Measurements from ENCODE around the gene BICRAL. TPM values are rescaled to one million over a fixed set of nuclear protein-coding genes. Genes with fewer than 3 reads are reported as not detected.
A peak's percentile ranks its signal among the peaks of the same experiment; 100 is the strongest.

Gene BICRAL
- total and polyA plus RNA-seq, 4 donors: 1.7 to 6.8 (median 3.9) TPM

DNA sequence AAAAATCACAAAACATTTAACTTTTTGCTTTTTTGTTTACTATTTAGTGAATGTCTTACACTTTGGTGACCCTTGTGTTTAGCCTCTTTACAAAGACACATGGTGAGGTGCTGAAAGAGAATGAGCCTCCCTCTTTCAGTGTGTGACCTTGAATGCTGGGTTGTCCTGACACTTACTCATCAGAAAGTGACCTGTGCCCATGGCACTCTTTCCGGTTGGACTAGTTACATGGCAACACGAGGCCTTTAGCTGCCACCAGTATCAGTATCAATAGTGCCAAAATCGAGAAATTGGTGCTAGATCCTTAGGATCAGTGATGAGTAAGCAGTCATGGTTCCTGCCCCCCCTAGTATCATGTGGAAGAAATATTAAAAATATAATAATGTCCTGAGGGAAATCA is 95.8 kb downstream of the BICRAL start:
- H3K9me3 ChIP-seq (ENCODE audit: control insufficient read depth in 4 of 4, low read length in 3 of 4): no peaks in the 10 kb centered on the region
- H3K9ac ChIP-seq (ENCODE audit: low read depth in 1 of 2, low read length in 2 of 2): no peak overlapping the region
- H3K27ac ChIP-seq (ENCODE audit: low read depth in 1 of 2, low read length in 2 of 2): peak overlapping the region; percentile 31 to 58
- H3K27me3 ChIP-seq (ENCODE audit: control insufficient read depth in 4 of 4, insufficient read depth in 4 of 4, low read length in 3 of 4): no peaks in the 10 kb centered on the region
- no peak overlapping the region for H3K4me3 ChIP-seq (ENCODE audit: low read depth in 1 of 3, low read length in 3 of 3)
- peaks cover 4 to 19% (median 13%) of the 10 kb centered on the region in 4 donors for H3K4me1 ChIP-seq (ENCODE audit: control insufficient read depth in 4 of 4, insufficient read depth in 4 of 4, low read length in 3 of 4)
- TF ChIP-seq JUND (IDR thresholded peaks at IDR 0.05): no peak
- peak; percentile 54 to 57 for TF ChIP-seq HNF4A (conservative IDR thresholded peaks at IDR 0.05)
- peak in 1 of 2 donors; percentile 69 for TF ChIP-seq GABPA (IDR thresholded peaks at IDR 0.05 in 1 of 2, conservative IDR thresholded peaks at IDR 0.05 in 1 of 2)
- no peak for TF ChIP-seq EGR1 (IDR thresholded peaks at IDR 0.05; ENCODE audit: low read depth in 2 of 2)
- peak; percentile 38 for TF ChIP-seq MAX (IDR thresholded peaks at IDR 0.05)
- peak in 1 of 2 donors; percentile 13 for TF ChIP-seq RXRA (IDR thresholded peaks at IDR 0.05)
- peak; percentile 29 for TF ChIP-seq YY1 (IDR thresholded peaks at IDR 0.05)
- peak; percentile 23 for TF ChIP-seq SP1 (IDR thresholded peaks at IDR 0.05)
- WGBS: 32% methylated on average over 3 of the region's 3 CpGs
- H3K36me3 ChIP-seq (ENCODE audit: control insufficient read depth in 4 of 4, insufficient read depth in 3 of 4, low read depth in 1 of 4, low read length in 3 of 4): peaks cover 0 to 4% (median 0%) of the 10 kb centered on the region in 4 donors
- DNase-seq (ENCODE audit: low spot score): no peak

- H3K9ac ChIP-seq (ENCODE audit: low read depth in 1 of 2, low read length in 2 of 2): peak within 1 kb of the TSS; percentile 98 to 99
- H3K27me3 ChIP-seq (ENCODE audit: control insufficient read depth in 4 of 4, insufficient read depth in 4 of 4, low read length in 3 of 4): no peaks in the 10 kb centered on the region
- DNase-seq (ENCODE audit: low spot score): peak; percentile 82
- no peaks in the 10 kb centered on the region for H3K9me3 ChIP-seq (ENCODE audit: control insufficient read depth in 4 of 4, low read length in 3 of 4)
- H3K27ac ChIP-seq (ENCODE audit: low read depth in 1 of 2, low read length in 2 of 2): peak within 1 kb of the TSS; percentile 92 to 95
- H3K36me3 ChIP-seq (ENCODE audit: control insufficient read depth in 4 of 4, insufficient read depth in 3 of 4, low read depth in 1 of 4, low read length in 3 of 4): peaks cover 6 to 19% (median 17%) of the 10 kb centered on the region in 4 donors
- H3K4me3 ChIP-seq (ENCODE audit: low read depth in 1 of 3, low read length in 3 of 3): peak within 1 kb of the TSS; percentile 64 to 99 (median 94)
- peak in 1 of 2 donors; percentile 28 for TF ChIP-seq RAD21 (IDR thresholded peaks at IDR 0.05)
- TF ChIP-seq RXRA (IDR thresholded peaks at IDR 0.05): peak; percentile 13 to 21
- peak; percentile 11 to 43 for TF ChIP-seq JUND (IDR thresholded peaks at IDR 0.05)
- no peak for TF ChIP-seq HNF4G (IDR thresholded peaks at IDR 0.05)
- peak; percentile 44 for TF ChIP-seq SP1 (IDR thresholded peaks at IDR 0.05)
- TF ChIP-seq GABPA (IDR thresholded peaks at IDR 0.05 in 1 of 2, conservative IDR thresholded peaks at IDR 0.05 in 1 of 2): peak; percentile 68 to 96
- TF ChIP-seq, protein P1, sequence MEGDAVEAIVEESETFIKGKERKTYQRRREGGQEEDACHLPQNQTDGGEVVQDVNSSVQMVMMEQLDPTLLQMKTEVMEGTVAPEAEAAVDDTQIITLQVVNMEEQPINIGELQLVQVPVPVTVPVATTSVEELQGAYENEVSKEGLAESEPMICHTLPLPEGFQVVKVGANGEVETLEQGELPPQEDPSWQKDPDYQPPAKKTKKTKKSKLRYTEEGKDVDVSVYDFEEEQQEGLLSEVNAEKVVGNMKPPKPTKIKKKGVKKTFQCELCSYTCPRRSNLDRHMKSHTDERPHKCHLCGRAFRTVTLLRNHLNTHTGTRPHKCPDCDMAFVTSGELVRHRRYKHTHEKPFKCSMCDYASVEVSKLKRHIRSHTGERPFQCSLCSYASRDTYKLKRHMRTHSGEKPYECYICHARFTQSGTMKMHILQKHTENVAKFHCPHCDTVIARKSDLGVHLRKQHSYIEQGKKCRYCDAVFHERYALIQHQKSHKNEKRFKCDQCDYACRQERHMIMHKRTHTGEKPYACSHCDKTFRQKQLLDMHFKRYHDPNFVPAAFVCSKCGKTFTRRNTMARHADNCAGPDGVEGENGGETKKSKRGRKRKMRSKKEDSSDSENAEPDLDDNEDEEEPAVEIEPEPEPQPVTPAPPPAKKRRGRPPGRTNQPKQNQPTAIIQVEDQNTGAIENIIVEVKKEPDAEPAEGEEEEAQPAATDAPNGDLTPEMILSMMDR (IDR thresholded peaks at IDR 0.05; ENCODE audit: low read depth, low read length, missing input control): peak; percentile 19
- TF ChIP-seq, protein P2, sequence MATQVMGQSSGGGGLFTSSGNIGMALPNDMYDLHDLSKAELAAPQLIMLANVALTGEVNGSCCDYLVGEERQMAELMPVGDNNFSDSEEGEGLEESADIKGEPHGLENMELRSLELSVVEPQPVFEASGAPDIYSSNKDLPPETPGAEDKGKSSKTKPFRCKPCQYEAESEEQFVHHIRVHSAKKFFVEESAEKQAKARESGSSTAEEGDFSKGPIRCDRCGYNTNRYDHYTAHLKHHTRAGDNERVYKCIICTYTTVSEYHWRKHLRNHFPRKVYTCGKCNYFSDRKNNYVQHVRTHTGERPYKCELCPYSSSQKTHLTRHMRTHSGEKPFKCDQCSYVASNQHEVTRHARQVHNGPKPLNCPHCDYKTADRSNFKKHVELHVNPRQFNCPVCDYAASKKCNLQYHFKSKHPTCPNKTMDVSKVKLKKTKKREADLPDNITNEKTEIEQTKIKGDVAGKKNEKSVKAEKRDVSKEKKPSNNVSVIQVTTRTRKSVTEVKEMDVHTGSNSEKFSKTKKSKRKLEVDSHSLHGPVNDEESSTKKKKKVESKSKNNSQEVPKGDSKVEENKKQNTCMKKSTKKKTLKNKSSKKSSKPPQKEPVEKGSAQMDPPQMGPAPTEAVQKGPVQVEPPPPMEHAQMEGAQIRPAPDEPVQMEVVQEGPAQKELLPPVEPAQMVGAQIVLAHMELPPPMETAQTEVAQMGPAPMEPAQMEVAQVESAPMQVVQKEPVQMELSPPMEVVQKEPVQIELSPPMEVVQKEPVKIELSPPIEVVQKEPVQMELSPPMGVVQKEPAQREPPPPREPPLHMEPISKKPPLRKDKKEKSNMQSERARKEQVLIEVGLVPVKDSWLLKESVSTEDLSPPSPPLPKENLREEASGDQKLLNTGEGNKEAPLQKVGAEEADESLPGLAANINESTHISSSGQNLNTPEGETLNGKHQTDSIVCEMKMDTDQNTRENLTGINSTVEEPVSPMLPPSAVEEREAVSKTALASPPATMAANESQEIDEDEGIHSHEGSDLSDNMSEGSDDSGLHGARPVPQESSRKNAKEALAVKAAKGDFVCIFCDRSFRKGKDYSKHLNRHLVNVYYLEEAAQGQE (IDR thresholded peaks at IDR 0.05): peak; percentile 75
- TF ChIP-seq NR2F2 (IDR thresholded peaks at IDR 0.05): no peak
- TF ChIP-seq YY1 (IDR thresholded peaks at IDR 0.05): peak; percentile 99
- TF ChIP-seq MAX (IDR thresholded peaks at IDR 0.05): peak; percentile 92
- TF ChIP-seq TAF1 (conservative IDR thresholded peaks at IDR 0.05): peak; percentile 92
- no peak for TF ChIP-seq EGR1 (IDR thresholded peaks at IDR 0.05; ENCODE audit: low read depth in 2 of 2)
- peak in 1 of 2 donors; percentile 14 for TF ChIP-seq HNF4A (conservative IDR thresholded peaks at IDR 0.05)
- TF ChIP-seq, protein P3, sequence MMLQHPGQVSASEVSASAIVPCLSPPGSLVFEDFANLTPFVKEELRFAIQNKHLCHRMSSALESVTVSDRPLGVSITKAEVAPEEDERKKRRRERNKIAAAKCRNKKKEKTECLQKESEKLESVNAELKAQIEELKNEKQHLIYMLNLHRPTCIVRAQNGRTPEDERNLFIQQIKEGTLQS (IDR thresholded peaks at IDR 0.05): peak; percentile 56
- TF ChIP-seq FOXA1 (IDR thresholded peaks at IDR 0.05): no peak
- TF ChIP-seq, protein P4, sequence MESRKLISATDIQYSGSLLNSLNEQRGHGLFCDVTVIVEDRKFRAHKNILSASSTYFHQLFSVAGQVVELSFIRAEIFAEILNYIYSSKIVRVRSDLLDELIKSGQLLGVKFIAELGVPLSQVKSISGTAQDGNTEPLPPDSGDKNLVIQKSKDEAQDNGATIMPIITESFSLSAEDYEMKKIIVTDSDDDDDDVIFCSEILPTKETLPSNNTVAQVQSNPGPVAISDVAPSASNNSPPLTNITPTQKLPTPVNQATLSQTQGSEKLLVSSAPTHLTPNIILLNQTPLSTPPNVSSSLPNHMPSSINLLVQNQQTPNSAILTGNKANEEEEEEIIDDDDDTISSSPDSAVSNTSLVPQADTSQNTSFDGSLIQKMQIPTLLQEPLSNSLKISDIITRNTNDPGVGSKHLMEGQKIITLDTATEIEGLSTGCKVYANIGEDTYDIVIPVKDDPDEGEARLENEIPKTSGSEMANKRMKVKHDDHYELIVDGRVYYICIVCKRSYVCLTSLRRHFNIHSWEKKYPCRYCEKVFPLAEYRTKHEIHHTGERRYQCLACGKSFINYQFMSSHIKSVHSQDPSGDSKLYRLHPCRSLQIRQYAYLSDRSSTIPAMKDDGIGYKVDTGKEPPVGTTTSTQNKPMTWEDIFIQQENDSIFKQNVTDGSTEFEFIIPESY (IDR thresholded peaks at IDR 0.05): peak; percentile 88
- peak; percentile 62 for TF ChIP-seq FOXA2 (IDR thresholded peaks at IDR 0.05)
- under 1% methylated on average over 41 of the region's 41 CpGs for WGBS
- peaks cover 4 to 19% (median 13%) of the 10 kb centered on the region in 4 donors for H3K4me1 ChIP-seq (ENCODE audit: control insufficient read depth in 4 of 4, insufficient read depth in 4 of 4, low read length in 3 of 4)
These were observed 97.8 kb downstream of the BICRAL start, which contains the start of gene RPL7L1 for GRCh38 chr6:42879372-42880239. RPL7L1 (plus strand) TSS chr6:42879616; CDS start chr6:42879911, 295 bp downstream.
